Ovary (tissue), 9 donors: ENCODE data around the gene NEK11. TPM values are rescaled to one million over a fixed set of nuclear protein-coding genes. Genes with fewer than 3 reads are reported as not detected.

Experiments used
- DNase-seq, 5 donors: peaks; one replicate each; pipeline ENCODE4 v3.0.0-alpha.2; 2019 to 2020
- H3K27ac ChIP-seq, 2 donors: fragments of 200-600 bp; one replicate each; pipeline versions ENCODE4 v1.5.1 to v1.8.0; 2019 to 2022
- H3K27me3 ChIP-seq: fragments of 200-600 bp; one replicate; pipeline ENCODE4 v1.8.0; 2022
- H3K36me3 ChIP-seq: fragments of 200-600 bp; sonication (generic); one replicate; pipeline ENCODE4 v1.5.1; 2019
- H3K4me1 ChIP-seq: one replicate; pipeline ENCODE4 v1.8.1; 2013; ENCODE audit warnings: mild to moderate bottlenecking, moderate library complexity; ENCODE audit not compliant: insufficient read depth
- H3K4me3 ChIP-seq: fragments of 200-600 bp; sonication (generic); one replicate; pipeline ENCODE4 v1.5.1; 2017
- H3K9me3 ChIP-seq, 2 donors: fragments of 200-600 bp in 1 of 2; sonication (generic) in 1 of 2; one replicate each; pipeline versions ENCODE4 v1.5.1 to v1.8.1; 2013 to 2019; ENCODE audit warnings: mild to moderate bottlenecking in 1 of 2, moderate library complexity in 1 of 2
- EP300 ChIP-seq: sonication (generic); formaldehyde crosslinking; IDR thresholded peaks from one replicate; pipeline ENCODE4 v1.6.1; 2017; ENCODE audit warnings: antibody characterized with exemption
- POLR2A ChIP-seq: fragments of 450-650 bp; IDR thresholded peaks from one replicate; pipeline ENCODE4 v1.6.1; 2017; ENCODE audit warnings: antibody characterized with exemption, mild to moderate bottlenecking, moderate library complexity
- WGBS, 3 donors: extraction: QIAGEN DNeasy Blood & Tissue Kit in 1 of 3; methylation state at CpG; one replicate each; pipeline versions ENCODE4 v1.1.5 to v1.1.7; 2013 to 2017; 5-methylcytosine and 5-hydroxymethylcytosine counted together
- intact Hi-C, 4 donors: fragments of 100-400 bp; cut with DNase I; formaldehyde crosslinking; loops; one replicate each; pipeline versions ENCODE4 v1.11.0 to v1.15.1; 2022 to 2023
- polyA plus RNA-seq, 2 donors: library from polyadenylated mRNA; stranded (reverse); fragments of 200-250 nt in 1 of 2; fragments of 350-450 nt in 1 of 2; fragmentation: Illumina TruSeq in 1 of 2; extraction: RNeasy Lipid Tissue Mini Kit (QIAGEN cat#74804) in 1 of 2; gene quantifications; one replicate each; pipeline ENCODE4 v1.2.3, GENCODE V29; 2013 to 2014
- total RNA-seq, 7 donors: library from RNA; depleted of rRNA in 2 of 7; stranded (reverse); fragments of >200 nt in 2 of 7; fragmentation: NEBNext Ultra II Directional in 3 of 7; extraction: Animal tissue kit (Norgen Biotek cat#: 25700) in 3 of 7; gene quantifications; one replicate each; pipeline versions ENCODE4 v1.1.0 to v1.2.4, GENCODE V29; 2016 to 2023
- TF ChIP-seq, protein P1 (sequence below), 3 donors: fragments of 450-650 bp in 2 of 3; fragments of 200-600 bp in 1 of 3; IDR thresholded peaks; one replicate each; pipeline versions ENCODE4 v1.5.1 to v1.8.0; 2016 to 2022; ENCODE audit warnings: antibody characterized with exemption in 3 of 3, mild to moderate bottlenecking in 1 of 3
- donor health status: DM: no; HTN: no; CAD: no; lungs with moderate emphysema.
- donor health status: DM: no; HTN: no; CAD: no.
- donor health status: Bipolar disorder and iron deficiency.
- donor health status: DM: yes; HTN: yes; CAD: no.
- donor health status: DM: no; HTN: no; CAD: no.
- donor health status: DM: yes; HTN: yes; CAD: no.

The NEK11 gene
- total and polyA plus RNA-seq, 9 donors, result 4.9 to 37.3 (median 10.7) TPM

DNA sequence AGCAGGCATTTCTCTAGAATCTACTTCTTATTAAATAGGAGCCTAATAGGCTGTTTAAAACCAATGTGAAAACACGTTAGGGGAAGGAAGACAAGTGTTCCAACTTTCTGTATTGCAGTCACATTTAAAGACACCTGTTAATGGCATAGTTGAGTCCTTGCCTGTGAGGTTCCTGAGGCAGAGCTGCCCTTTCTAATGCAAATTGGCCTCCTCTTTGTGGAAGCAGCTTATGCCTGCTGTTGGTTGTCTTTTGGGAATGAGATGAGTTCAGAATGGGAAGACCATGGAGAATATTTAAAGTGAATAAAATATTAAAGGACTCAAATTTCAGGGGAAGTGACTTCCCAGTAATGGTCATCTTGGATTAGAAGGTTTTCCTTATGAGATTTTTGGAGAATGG lies 51.2 kb downstream of the NEK11 start:
- H3K27ac ChIP-seq, result no peak overlapping the region
- H3K27me3 ChIP-seq, result no peaks in the 10 kb centered on the region
- WGBS, 3 donors, result 83 to 94% (median 84%) methylated on average over 1 of the region's 1 CpG
- H3K9me3 ChIP-seq, result no peaks in the 10 kb centered on the region
- H3K4me1 ChIP-seq, result no peaks in the 10 kb centered on the region
- TF ChIP-seq POLR2A (no peak), EP300 (no peak)
- TF ChIP-seq, protein P1, sequence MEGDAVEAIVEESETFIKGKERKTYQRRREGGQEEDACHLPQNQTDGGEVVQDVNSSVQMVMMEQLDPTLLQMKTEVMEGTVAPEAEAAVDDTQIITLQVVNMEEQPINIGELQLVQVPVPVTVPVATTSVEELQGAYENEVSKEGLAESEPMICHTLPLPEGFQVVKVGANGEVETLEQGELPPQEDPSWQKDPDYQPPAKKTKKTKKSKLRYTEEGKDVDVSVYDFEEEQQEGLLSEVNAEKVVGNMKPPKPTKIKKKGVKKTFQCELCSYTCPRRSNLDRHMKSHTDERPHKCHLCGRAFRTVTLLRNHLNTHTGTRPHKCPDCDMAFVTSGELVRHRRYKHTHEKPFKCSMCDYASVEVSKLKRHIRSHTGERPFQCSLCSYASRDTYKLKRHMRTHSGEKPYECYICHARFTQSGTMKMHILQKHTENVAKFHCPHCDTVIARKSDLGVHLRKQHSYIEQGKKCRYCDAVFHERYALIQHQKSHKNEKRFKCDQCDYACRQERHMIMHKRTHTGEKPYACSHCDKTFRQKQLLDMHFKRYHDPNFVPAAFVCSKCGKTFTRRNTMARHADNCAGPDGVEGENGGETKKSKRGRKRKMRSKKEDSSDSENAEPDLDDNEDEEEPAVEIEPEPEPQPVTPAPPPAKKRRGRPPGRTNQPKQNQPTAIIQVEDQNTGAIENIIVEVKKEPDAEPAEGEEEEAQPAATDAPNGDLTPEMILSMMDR (IDR thresholded peaks at IDR 0.05), result no peak
- DNase-seq, result no peak
- intact Hi-C loops, result no loop called here
- H3K36me3 ChIP-seq, result no peaks in the 10 kb centered on the region
- H3K4me3 ChIP-seq, result no peak overlapping the region

DNA sequence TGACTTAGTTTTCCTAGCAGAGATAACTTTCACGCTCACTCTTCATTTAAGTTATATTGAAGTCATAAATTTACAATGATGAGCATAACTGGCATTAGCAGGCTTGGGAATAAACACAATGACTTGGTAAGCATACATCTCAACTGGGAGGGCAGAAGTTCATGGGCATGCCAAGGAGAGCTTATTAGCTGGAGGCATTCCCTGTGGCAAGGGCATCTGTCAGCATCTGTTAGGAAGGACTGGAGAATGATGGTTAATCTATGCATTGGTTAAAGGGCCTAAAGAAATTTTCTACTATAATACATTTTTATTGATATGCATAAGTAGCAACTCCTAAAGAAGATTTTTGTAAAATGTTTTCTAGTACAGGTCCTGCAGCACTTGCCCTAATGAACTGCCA lies 52.4 kb downstream of the NEK11 start:
- TF ChIP-seq EP300, result no peak
- TF ChIP-seq, protein P1 (IDR thresholded peaks at IDR 0.05), result no peak
- no peak for TF ChIP-seq POLR2A
- intact Hi-C loops, result no loop called here
- Histone ChIP-seq H3K4me3 (no peak overlapping the region), H3K27me3 (no peaks in the 10 kb centered on the region), H3K36me3 (no peaks in the 10 kb centered on the region), H3K9me3 (no peaks in the 10 kb centered on the region), H3K4me1 (peaks cover 2% of the 10 kb centered on the region), H3K27ac (no peak overlapping the region)
- WGBS, 3 donors, result 94 to 98% (median 95%) methylated on average over 1 of the region's 1 CpG
- no peak for DNase-seq

DNA sequence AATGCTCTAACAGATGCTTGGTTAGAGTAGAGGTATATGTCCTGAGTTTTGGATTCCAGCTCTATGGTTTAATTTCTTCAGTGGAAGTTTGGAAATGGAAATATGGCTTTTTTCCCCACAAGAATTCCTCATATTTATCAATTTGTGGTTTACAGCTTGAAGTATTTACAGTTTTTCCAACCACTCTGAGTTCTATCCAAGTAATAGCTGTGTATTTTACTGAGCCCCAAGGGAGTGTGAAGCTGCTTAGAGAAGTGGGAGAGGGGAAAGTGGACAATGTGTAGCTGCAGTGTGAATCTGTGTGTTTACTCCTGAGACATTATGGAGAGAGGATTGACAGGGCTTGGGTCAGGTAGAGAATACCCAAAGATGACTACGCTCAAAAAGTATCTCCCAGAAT lies 54.5 kb downstream of the NEK11 start:
- Histone ChIP-seq H3K36me3 (no peaks in the 10 kb centered on the region), H3K27ac (no peak overlapping the region), H3K4me3 (no peak overlapping the region), H3K27me3 (no peaks in the 10 kb centered on the region), H3K9me3 (no peaks in the 10 kb centered on the region), H3K4me1 (peaks cover 2% of the 10 kb centered on the region)
- WGBS, 3 donors, result 63 to 79% (median 64%) methylated on average over 1 of the region's 1 CpG
- intact Hi-C loops, result no loop called here
- DNase-seq, result no peak
- TF ChIP-seq POLR2A, result no peak
- TF ChIP-seq, protein P1 (IDR thresholded peaks at IDR 0.05), result no peak
- no peak for TF ChIP-seq EP300

DNA sequence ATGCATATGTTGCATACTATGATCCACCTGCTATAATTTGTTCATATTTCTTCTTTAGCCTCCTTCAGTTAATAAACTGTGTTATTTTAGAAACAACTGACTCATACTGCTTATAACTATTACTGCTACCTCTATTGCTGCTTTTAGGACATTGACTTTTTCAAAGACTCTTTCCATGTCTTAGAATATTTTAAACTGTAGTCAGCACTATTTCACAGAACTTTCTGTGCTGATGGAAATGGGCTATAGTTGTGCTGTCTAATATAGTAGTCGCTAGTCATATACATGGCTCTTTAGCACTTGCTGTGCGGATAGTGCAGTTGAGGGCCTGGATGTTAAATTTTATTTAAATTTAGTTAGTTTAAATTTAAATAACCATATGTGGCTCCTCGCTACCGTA lies 55.6 kb downstream of the NEK11 start:
- 94 to 98% (median 96%) methylated on average over 4 of the region's 4 CpGs for WGBS, 3 donors
- Histone ChIP-seq H3K27ac (no peak overlapping the region), H3K27me3 (no peaks in the 10 kb centered on the region), H3K9me3 (no peaks in the 10 kb centered on the region), H3K36me3 (no peaks in the 10 kb centered on the region), H3K4me1 (peaks cover 2% of the 10 kb centered on the region), H3K4me3 (no peak overlapping the region)
- TF ChIP-seq, protein P1 (IDR thresholded peaks at IDR 0.05), result no peak
- no peak for TF ChIP-seq EP300
- TF ChIP-seq POLR2A, result no peak
- no peak for DNase-seq
- intact Hi-C loops, result no loop called here
